Globus pallidus (tissue), 1 donor: ENCODE data around the gene SLAMF1.
"Not testable (repeated sequence)": the region's sequence is repeated elsewhere in the genome, so short reads cannot be mapped to it uniquely, and the experiment has no call there.

Source experiments
- DNase-seq: peaks from one replicate; pipeline ENCODE4 v3.0.0-alpha.2; 2015; ENCODE audit warnings: low spot score

The SLAMF1 gene

GRCh38 chr1:160638926-160639325, 7.9 kb downstream of the SLAMF1 start:
- no peak for DNase-seq

GRCh38 chr1:160638540-160638857, 8.3 kb downstream of the SLAMF1 start:
- no peak for DNase-seq

- DNase-seq = no peak
These were observed 8.9 kb downstream of the SLAMF1 start for GRCh38 chr1:160637821-160638539.

- no peak for DNase-seq
These were observed 9.8 kb downstream of the SLAMF1 start for GRCh38 chr1:160637065-160637464.

- DNase-seq = no peak
These were observed 10.3 kb downstream of the SLAMF1 start for GRCh38 chr1:160636547-160636946.

- DNase-seq = no peak
These were observed 10.8 kb downstream of the SLAMF1 start for GRCh38 chr1:160636076-160636475.

GRCh38 chr1:160634543-160635491, 12.0 kb downstream of the SLAMF1 start:
- DNase-seq = no peak

GRCh38 chr1:160633330-160633903, 13.4 kb downstream of the SLAMF1 start:
- DNase-seq = no peak

GRCh38 chr1:160631983-160632625, 14.7 kb downstream of the SLAMF1 start:
- DNase-seq = no peak

- no peak for DNase-seq
These were observed 16.1 kb downstream of the SLAMF1 start for GRCh38 chr1:160630523-160631451.

GRCh38 chr1:160629286-160630210, 17.3 kb downstream of the SLAMF1 start:
- peak; percentile 52 for DNase-seq

- no peak for DNase-seq
These were observed 18.0 kb downstream of the SLAMF1 start for GRCh38 chr1:160628799-160629263.

- DNase-seq = not testable (repeated sequence)
These were observed 19.1 kb downstream of the SLAMF1 start for GRCh38 chr1:160627677-160628289.

GRCh38 chr1:160626509-160627342, 20.1 kb downstream of the SLAMF1 start:
- no peak for DNase-seq

- peak; percentile 29 for DNase-seq
These were observed 20.9 kb downstream of the SLAMF1 start for GRCh38 chr1:160625725-160626498.

GRCh38 chr1:160625321-160625720, 21.5 kb downstream of the SLAMF1 start:
- DNase-seq = no peak

- DNase-seq = no peak
These were observed 22.4 kb downstream of the SLAMF1 start for GRCh38 chr1:160624464-160624863.

GRCh38 chr1:160623862-160624261, 23.0 kb downstream of the SLAMF1 start:
- no peak for DNase-seq
